Airway epithelial cell (primary cell): ENCODE measurements around the gene PSENEN. TPM values are rescaled to one million over a fixed set of nuclear protein-coding genes. Genes with fewer than 3 reads are reported as not detected.

ENCODE experiments used
- total RNA-seq: library from RNA; depleted of rRNA; stranded (reverse); fragments of >200 nt; gene quantifications from 2 replicates; pipeline ENCODE4 v1.2.3, GENCODE V29; 2015

PSENEN gene, protein sequence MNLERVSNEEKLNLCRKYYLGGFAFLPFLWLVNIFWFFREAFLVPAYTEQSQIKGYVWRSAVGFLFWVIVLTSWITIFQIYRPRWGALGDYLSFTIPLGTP
- total RNA-seq = 45.9 and 62.3 TPM in 2 replicates

DNA sequence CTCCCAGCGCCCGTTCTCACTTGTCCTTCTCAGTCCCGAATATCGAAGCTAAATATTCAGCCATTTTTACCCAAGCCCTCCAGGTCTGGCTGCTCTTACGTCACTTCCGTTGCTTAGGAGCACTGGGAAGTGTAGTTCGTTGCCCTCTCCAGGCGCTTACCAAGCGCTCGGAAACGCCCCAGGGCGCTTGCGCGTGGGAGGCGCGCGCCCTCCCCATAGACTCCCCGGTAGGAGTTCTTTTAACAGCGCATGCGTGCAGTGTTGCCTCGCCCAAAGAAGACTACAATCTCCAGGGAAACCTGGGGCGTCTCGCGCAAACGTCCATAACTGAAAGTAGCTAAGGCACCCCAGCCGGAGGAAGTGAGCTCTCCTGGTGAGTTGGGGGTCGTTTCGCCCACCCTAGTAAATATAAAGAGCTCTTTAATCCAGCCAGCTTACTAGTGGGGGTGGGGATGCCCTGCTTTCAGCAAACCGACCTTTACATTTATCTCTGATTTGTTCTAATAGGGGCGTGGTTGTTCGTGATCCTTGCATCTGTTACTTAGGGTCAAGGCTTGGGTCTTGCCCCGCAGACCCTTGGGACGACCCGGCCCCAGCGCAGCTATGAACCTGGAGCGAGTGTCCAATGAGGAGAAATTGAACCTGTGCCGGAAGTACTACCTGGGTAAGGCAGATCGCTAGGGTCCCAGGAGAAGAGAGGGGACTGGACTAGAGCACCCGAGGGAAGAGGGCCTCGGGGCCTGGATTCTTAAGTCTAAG is at the start of gene PSENEN, which contains the start of gene U2AF1L4:
Gene PSENEN (plus strand): TSS at position 324 of the 759 bp plus-strand sequence. CDS start 280 bp downstream, at position 604.
Gene U2AF1L4 (minus strand): TSS at position 91 of the 759 bp plus-strand sequence. CDS start 27 bp downstream, at position 64.

DNA sequence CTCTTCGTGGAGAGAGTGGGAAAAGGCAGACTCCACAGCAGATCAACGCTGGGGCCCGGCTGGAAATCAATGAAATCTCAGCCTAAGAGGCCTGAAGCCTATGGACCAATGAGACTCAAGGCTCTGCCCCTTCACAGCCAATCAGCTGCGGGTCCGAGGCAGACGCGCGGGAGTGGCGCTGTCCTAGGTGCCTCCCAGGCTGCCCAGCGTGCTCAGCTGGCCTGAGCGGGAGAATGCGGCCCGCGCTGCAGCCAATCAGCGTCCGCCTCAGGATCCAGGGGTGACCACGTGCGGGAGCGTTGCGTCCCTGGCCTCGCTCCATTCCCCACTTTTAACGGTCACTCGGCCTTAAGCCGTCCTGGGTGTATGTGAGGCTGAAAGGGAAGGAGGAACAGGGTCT is 41.2 kb upstream of the PSENEN start, which contains the start of gene ZBTB32:
Gene ZBTB32 (plus strand): TSS at position 341 of the 400 bp plus-strand sequence. CDS start 10,069 bp downstream, outside the sequence.

DNA sequence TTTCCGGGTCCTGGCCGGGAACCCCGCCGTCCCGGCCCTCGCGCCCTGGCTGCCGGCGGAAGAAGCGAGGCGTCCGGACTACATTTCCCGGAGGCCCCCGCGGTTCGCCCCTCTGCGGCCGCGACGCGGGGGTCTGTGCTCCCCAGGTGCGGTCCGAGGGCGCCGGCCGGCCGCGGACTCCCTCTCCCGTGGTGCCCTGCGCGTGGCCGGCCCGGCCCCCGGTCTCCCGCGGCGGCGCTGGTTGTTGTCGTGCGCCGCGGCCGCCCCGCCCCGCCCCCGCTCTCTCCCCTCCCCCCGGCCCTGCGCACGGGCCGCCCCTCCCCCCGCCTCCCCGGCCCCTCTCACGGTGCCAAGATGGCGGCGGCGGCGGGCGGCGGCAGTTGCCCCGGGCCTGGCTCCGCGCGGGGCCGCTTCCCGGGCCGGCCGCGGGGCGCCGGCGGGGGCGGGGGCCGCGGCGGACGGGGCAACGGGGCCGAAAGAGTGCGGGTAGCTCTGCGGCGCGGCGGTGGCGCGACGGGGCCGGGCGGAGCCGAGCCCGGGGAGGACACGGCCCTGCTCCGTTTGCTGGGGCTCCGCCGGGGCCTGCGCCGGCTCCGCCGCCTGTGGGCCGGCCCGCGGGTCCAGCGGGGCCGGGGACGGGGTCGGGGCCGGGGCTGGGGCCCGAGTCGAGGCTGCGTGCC is 27.6 kb upstream of the PSENEN start, which contains the start of gene KMT2B:
Gene KMT2B (plus strand): TSS at position 339 of the 680 bp plus-strand sequence. CDS start 16 bp downstream, at position 355.

DNA sequence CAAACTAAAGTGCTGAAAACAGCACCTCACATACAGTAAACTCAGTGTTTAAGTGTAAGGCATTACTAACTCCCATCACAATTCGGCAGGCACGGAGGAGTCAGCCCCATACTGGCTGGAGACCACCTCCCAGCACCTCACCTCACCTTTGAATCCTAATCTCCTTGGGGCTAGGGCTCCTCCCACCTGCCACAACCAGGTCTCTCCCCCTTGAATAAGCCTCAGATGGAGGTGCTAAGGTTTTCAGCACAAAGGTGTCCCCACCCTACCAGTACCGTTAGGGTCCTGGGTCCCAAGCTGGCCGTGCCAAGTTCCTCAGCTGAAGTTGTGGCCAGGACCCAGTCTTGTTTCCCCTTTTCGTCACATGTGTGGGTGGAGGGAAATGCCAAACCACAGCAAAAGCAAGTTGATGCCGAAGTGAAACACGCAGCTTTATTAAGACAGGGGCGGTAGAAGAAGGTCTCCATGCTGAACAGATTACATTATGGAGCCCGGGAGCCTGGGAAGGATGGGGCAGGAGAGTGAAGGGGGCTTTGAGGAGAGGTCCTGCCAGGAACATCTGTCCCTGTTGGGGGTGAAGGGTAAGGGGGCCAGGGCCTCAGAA is 3.2 kb upstream of the PSENEN start, which contains the start of gene IGFLR1:
Gene IGFLR1 (minus strand): TSS at position 332 of the 604 bp plus-strand sequence. CDS start 1,272 bp downstream, outside the sequence.

DNA sequence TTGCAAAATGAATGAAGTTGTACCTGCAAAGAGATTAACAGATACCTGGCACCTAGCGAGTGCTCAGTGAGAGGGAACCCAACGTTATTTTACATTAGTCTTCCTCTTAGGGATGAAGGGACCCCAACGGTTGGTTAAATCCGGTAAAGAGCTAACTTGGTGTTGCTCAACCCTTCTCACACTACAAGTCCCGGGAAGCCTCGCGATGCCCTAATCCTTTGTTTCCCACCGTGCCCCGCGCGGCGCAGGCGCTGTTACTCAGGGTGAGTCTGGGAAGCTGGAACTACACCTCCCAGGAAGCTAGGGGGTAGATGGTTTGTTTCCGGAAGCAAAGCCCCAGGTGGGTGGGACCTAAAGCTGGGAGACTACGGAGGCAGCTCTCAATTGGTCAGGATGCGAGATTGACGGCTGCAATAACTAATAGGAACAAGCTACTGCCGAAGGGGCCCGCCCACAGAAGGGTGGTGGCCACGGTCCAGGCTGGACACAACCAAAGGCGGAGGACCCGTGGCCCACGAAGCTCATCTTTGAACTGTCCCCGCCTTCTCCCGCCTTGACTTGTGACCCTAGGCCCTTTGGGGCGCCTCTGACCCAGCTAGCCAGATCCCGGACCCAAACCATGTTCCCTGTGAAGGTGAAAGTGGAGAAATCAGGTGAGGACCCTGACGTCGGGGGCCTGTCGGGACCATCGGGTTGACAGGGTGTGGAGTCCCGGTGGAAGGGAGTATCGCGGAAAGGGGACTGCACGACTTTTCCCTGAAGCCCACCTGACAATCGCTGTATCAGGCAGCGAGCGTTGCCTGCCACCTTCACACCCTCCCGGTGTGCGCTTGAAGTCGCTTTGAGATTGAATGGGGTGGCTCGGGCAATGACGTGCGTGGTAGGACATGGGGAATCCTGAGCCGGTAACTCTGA is 2.9 kb downstream of the PSENEN start, which contains the start of gene LIN37:
Gene LIN37 (plus strand): TSS at position 471 of the 915 bp plus-strand sequence. CDS start 149 bp downstream, at position 620.

DNA sequence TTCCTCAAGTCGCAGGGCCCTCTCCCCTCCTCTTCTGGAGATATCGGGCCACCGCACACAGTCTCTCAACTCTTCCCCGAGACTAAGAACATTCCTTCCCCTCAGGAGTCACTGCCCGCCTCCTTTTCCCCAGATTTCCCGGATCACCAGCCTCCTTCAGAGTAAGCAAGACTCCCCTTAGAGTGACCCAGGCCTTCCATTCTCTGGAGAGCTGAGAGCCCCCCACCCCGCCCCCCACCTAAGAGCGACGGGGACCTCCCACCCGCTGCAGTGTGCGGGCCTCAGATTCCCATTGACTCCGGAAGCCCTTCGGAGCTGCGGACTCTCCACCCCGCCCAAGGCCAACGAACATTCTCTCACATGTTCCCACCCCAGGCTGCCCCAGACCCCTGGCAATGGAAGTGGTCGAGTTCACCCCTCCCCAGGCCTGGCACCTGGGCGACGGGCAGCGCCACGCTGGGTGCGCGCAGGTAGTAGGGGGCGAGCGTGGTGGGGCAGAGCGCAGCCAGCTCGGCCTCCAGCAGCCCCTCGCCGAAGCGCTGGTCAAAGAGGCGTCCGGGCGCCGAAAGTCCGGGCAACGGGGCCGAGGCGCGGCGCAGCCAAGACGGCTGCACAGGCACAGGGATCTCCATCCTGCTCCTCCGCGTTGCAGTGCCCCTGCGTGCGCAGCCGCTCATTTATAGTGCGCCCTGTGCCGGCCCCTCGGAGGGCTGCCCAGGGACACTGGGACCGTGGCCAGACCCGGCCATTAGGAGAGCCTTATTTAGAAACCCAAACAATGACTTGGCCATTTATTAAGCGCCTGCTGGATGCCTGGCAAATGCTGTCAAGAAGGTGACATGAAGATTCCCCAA is 11.2 kb downstream of the PSENEN start, which contains the start of gene HSPB6:
Gene HSPB6 (minus strand): TSS at position 653 of the 854 bp plus-strand sequence. CDS start 21 bp downstream, at position 632.

DNA sequence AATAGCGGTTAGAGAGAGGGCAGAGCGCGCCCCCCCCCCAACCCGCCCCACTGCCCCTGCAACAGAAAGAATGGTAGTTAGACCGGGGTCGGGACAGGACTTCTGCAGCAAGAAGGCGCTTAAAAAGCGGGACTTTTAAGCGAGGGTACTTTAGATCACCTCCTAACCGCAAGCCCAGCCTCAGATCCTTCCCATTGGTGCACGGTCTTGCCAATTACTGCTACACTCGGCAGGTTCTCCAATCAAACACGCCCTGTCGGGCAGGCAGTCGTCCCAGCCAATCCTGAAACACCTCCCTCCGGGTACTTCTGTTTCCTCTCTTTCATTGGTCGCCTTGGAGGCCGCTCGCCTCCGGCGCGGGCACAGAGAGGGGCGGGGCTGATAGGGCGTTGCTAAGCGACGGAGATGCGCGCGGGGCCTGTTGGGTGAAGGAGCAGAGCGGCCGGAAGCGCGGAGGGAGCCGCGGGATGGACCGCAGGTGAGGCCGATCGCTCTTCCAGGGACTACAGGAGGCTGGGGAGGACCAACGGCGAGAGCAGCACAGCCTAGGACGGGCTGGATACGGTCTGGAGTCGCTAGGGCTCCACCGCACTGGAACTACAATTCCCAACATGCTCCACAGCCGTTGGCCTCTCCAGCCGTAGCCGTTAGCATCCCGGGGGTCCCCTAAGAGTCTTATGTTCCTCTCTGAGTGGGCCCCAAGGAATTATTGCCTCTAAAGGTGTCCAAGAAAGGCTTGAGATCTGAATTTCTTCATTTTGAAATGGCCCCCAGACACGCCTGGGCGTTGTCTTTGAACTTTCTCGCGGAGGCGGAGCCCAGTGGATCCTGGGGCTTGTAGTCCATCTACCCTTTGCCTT is 12.5 kb downstream of the PSENEN start, which contains the start of gene PROSER3:
Gene PROSER3 (plus strand): TSS at position 428 of the 860 bp plus-strand sequence. CDS start 40 bp downstream, at position 468.

DNA sequence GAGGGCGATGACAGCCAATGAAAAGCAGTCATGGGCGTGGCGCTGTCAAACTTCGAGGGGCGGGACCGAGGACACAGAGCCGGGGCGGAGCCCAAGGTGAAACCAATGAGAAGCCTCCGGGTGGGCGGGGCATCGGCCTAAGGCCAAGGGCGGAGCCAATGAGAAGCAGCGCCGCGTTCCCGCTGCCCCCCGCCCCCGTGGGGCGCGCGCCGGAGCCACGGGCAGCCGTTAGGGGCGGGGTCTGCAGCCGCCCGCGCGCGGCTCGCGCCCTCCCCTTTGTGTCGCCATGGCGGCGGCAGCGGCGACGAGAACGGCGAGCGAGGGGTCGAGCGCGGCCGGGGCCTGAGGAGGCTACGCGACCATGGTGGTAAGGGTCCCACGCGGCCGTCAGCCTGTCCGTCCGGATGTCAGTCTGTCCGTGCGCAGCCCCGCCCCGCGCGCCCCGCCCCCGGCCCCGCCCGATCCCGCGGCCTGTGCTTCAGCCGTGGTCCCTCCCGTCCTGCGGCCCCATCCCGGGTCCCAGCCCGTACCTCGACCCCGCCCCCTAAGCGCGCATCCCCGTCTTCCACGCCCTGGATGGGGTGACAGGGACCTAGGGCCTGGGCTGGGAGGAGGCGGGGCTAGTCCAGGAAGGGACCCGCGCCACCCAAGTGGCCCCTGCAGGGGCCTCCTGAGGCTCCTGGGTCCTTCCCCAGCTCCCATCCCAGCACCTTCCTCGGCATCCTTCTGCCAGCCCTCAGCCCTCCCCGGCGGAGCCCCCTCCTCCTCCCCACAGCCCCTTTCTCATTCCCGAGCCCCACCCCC is 30.0 kb downstream of the PSENEN start, which contains the start of gene ARHGAP33:
Gene ARHGAP33 (plus strand): TSS at position 267 of the 804 bp plus-strand sequence. CDS start 95 bp downstream, at position 362.

Other genes with a start within 250 kb of the PSENEN start
- 490 and 661 TPM in 2 replicates for gene DMKN, start 232.0 kb upstream of the PSENEN start, total RNA-seq
- gene SBSN, start 217.3 kb upstream of the PSENEN start, total RNA-seq = 62.1 and 80.8 TPM in 2 replicates
- gene GAPDHS, start 212.2 kb upstream of the PSENEN start, total RNA-seq = not detected in 2 replicates
- gene TMEM147, start 200.0 kb upstream of the PSENEN start, total RNA-seq = 116 and 138 TPM in 2 replicates
- gene ATP4A, start 182.0 kb upstream of the PSENEN start, total RNA-seq = not detected in 2 replicates
- gene PMIS2, start 159.5 kb upstream of the PSENEN start, total RNA-seq = not detected in 2 replicates
- gene HAUS5, start 132.9 kb upstream of the PSENEN start, total RNA-seq = 10.9 TPM in 2 replicates
- gene RBM42, start 116.6 kb upstream of the PSENEN start, total RNA-seq = 103 and 118 TPM in 2 replicates
- gene ETV2, start 103.9 kb upstream of the PSENEN start, total RNA-seq = 0.35 and 0.51 TPM in 2 replicates
- 473 and 703 TPM in 2 replicates for gene COX6B1, start 97.3 kb upstream of the PSENEN start, total RNA-seq
- gene UPK1A, start 79.1 kb upstream of the PSENEN start, total RNA-seq = not detected in 2 replicates
- gene ZBTB32, start 41.1 kb upstream of the PSENEN start, total RNA-seq = not detected in 2 replicates
- 16.7 and 19.3 TPM in 2 replicates for gene KMT2B, start 27.6 kb upstream of the PSENEN start, total RNA-seq
- 6.3 and 6.7 TPM in 2 replicates for gene IGFLR1, start 3.2 kb upstream of the PSENEN start, total RNA-seq
- gene U2AF1L4, start 233 bp upstream of the PSENEN start, total RNA-seq = 7.9 and 9.1 TPM in 2 replicates
- gene LIN37, start 2.9 kb downstream of the PSENEN start, total RNA-seq = 10.4 and 43.5 TPM in 2 replicates
- 0.35 TPM in 1 of 2 replicates, not detected in the other for gene HSPB6, start 11.4 kb downstream of the PSENEN start, total RNA-seq
- gene PROSER3, start 12.5 kb downstream of the PSENEN start, total RNA-seq = 6.5 and 19.5 TPM in 2 replicates
- 5.6 and 7.5 TPM in 2 replicates for gene ARHGAP33, start 29.9 kb downstream of the PSENEN start, total RNA-seq
- gene PRODH2, start 67.2 kb downstream of the PSENEN start, total RNA-seq = not detected in 2 replicates
- gene NPHS1, start 106.9 kb downstream of the PSENEN start, total RNA-seq = not detected in 2 replicates
- 0.14 TPM in 1 of 2 replicates, not detected in the other for gene KIRREL2, start 111.3 kb downstream of the PSENEN start, total RNA-seq
- 1.9 and 2.8 TPM in 2 replicates for gene APLP1, start 122.9 kb downstream of the PSENEN start, total RNA-seq
- 4.8 and 21.3 TPM in 2 replicates for gene NFKBID, start 154.9 kb downstream of the PSENEN start, total RNA-seq
- gene HCST, start 156.9 kb downstream of the PSENEN start, total RNA-seq = not detected in 2 replicates
- gene TYROBP, start 162.6 kb downstream of the PSENEN start, total RNA-seq = not detected in 2 replicates
- gene LRFN3, start 190.7 kb downstream of the PSENEN start, total RNA-seq = 6.5 and 10.8 TPM in 2 replicates
- 34.6 and 81.5 TPM in 2 replicates for gene SDHAF1, start 249.5 kb downstream of the PSENEN start, total RNA-seq